Esophagus muscularis mucosa (tissue), 4 donors: ENCODE data around the gene TRIM37. TPM values are rescaled to one million over a fixed set of nuclear protein-coding genes. Genes with fewer than 3 reads are reported as not detected.

Experiments
- DNase-seq: peaks from one replicate; pipeline ENCODE4 v3.0.0-alpha.2; 2017; ENCODE audit errors: extremely low spot score
- H3K27ac ChIP-seq, 4 donors: fragments of 200-600 bp; sonication (generic); replicated peaks in 1 of 4; 1 replicate in 3 of 4; 2 replicates in 1 of 4; pipeline ENCODE4 v1.5.1; 2016 to 2019; ENCODE audit warnings: mild to moderate bottlenecking in 1 of 4
- H3K27me3 ChIP-seq, 4 donors: fragments of 200-600 bp; sonication (generic); one replicate each; pipeline versions ENCODE4 v1.5.1 to v1.6.0; 2016 to 2019
- H3K36me3 ChIP-seq, 4 donors: fragments of 200-600 bp; sonication (generic); one replicate each; pipeline ENCODE4 v1.5.1; 2016 to 2019
- H3K4me1 ChIP-seq, 4 donors: fragments of 200-600 bp; sonication (generic); one replicate each; pipeline ENCODE4 v1.5.1; 2016 to 2019
- H3K4me3 ChIP-seq, 4 donors: fragments of 200-600 bp; sonication (generic); 1 replicate in 2 of 4; 2 replicates in 2 of 4; pipeline ENCODE4 v1.5.1; 2016 to 2019; ENCODE audit warnings: mild to moderate bottlenecking in 4 of 4, moderate library complexity in 1 of 4
- H3K9me3 ChIP-seq, 4 donors: fragments of 200-600 bp; sonication (generic); 1 replicate in 3 of 4; 2 replicates in 1 of 4; pipeline ENCODE4 v1.5.1; 2016 to 2019
- EP300 ChIP-seq: sonication (generic); formaldehyde crosslinking; IDR thresholded peaks from one replicate; pipeline ENCODE4 v1.6.1; 2017; ENCODE audit warnings: antibody characterized with exemption
- POLR2A ChIP-seq: fragments of 450-650 bp; IDR thresholded peaks from one replicate; pipeline ENCODE4 v1.6.1; 2017; ENCODE audit warnings: antibody characterized with exemption, moderate library complexity, mild to moderate bottlenecking, low read depth
- POLR2AphosphoS5 ChIP-seq, 2 donors: sonication (generic); formaldehyde crosslinking; IDR thresholded peaks; one replicate each; pipeline ENCODE4 v1.6.1; 2017; ENCODE audit warnings: antibody characterized with exemption in 2 of 2
- WGBS: methylation state at CpG from one replicate; pipeline ENCODE4 v1.1.5; 2018; 5-methylcytosine and 5-hydroxymethylcytosine counted together
- intact Hi-C: fragments of 100-400 bp; cut with DNase I; formaldehyde crosslinking; loops from one replicate; pipeline ENCODE4 v1.15.1; 2023
- total RNA-seq, 4 donors: library from RNA; depleted of rRNA; stranded (reverse); fragments of >200 nt; gene quantifications; one replicate each; pipeline versions ENCODE4 v1.1.0 to v1.2.1, GENCODE V29; 2016
- TF ChIP-seq, protein P1 (sequence below), 3 experiments: fragments of 200-600 bp in 2 of 3; fragments of 450-650 bp in 1 of 3; sonication (generic) in 2 of 3; IDR thresholded peaks; one replicate each; pipeline ENCODE4 v1.5.1; 2017 to 2019; ENCODE audit warnings: antibody characterized with exemption in 3 of 3, mild to moderate bottlenecking in 2 of 3, moderate library complexity in 1 of 3

TRIM37 gene
- total RNA-seq, 4 donors from 2014 or later = 23.4 to 27.5 (median 25.3) TPM

DNA sequence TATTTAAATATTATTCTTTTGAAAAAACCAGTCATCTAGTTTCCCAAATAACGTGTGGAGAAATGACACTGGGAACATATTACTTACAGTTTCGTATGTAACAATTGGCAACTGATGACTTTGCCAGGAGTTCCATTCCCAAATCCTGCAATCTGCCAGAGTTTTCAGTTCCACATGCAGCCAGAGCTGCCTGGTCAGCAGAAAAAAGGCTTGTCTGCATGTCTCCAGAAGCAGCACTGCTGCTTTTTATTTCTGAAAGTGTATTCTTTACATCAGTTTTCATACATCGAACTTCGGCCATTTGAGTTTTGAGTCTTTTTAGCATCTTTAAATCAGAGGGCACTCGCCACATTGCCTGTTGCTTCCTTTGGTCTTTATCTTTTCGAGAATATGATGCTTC is 78.4 kb downstream of the TRIM37 start:
- H3K36me3 ChIP-seq = peaks cover 5 to 40% (median 24%) of the 10 kb centered on the region in 4 donors
- TF ChIP-seq POLR2AphosphoS5 (IDR thresholded peaks at IDR 0.05) (no peak), EP300 (no peak), POLR2A (no peak)
- TF ChIP-seq, protein P1, sequence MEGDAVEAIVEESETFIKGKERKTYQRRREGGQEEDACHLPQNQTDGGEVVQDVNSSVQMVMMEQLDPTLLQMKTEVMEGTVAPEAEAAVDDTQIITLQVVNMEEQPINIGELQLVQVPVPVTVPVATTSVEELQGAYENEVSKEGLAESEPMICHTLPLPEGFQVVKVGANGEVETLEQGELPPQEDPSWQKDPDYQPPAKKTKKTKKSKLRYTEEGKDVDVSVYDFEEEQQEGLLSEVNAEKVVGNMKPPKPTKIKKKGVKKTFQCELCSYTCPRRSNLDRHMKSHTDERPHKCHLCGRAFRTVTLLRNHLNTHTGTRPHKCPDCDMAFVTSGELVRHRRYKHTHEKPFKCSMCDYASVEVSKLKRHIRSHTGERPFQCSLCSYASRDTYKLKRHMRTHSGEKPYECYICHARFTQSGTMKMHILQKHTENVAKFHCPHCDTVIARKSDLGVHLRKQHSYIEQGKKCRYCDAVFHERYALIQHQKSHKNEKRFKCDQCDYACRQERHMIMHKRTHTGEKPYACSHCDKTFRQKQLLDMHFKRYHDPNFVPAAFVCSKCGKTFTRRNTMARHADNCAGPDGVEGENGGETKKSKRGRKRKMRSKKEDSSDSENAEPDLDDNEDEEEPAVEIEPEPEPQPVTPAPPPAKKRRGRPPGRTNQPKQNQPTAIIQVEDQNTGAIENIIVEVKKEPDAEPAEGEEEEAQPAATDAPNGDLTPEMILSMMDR (IDR thresholded peaks at IDR 0.05) = no peak

DNA sequence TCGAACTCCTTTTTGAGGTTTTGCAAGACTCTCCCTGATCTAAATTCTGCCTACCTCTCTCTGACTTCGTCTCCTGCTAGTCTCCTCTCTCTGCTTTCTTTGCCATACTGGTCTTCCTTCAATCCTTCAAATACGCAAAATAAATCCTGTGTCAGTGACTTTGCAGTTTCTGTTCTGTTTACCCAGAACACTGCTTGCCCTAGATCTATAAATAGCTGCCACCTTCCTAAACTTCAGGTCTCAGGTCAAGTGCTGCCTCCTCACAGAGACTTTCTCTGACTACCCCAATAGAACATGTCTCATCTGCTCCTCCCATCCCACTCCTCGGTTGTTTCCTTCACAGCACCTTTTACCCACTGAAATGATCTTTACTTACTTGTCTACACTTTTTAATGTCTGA is 78.9 kb downstream of the TRIM37 start:
- intact Hi-C loops = no loop called here
- Histone ChIP-seq H3K27ac (no peak overlapping the region), H3K27me3 (no peaks in the 10 kb centered on the region), H3K4me3 (no peak overlapping the region), H3K36me3 (peaks cover 5 to 36% (median 23%) of the 10 kb centered on the region in 4 donors), H3K9me3 (no peaks in the 10 kb centered on the region), H3K4me1 (peaks cover 0 to 10% (median 4%) of the 10 kb centered on the region in 4 donors)
- DNase-seq = no peak
- 71% methylated on average over 4 of the region's 4 CpGs for WGBS
- TF ChIP-seq, protein P1 (IDR thresholded peaks at IDR 0.05) = no peak

More for the DNA sequence above, 78.4 kb downstream of the TRIM37 start:
- 86% methylated on average over 6 of the region's 6 CpGs for WGBS
- no peaks in the 10 kb centered on the region for H3K27me3 ChIP-seq
- DNase-seq = no peak
- peaks cover 0 to 10% (median 4%) of the 10 kb centered on the region in 4 donors for H3K4me1 ChIP-seq
- no peak overlapping the region for H3K27ac ChIP-seq
- intact Hi-C loops = no loop called here
- no peaks in the 10 kb centered on the region for H3K9me3 ChIP-seq
- H3K4me3 ChIP-seq = no peak overlapping the region

- DNase-seq = no peak
- Histone ChIP-seq H3K4me1 (peaks cover 0 to 10% (median 4%) of the 10 kb centered on the region in 4 donors), H3K4me3 (no peak overlapping the region), H3K27me3 (no peaks in the 10 kb centered on the region), H3K9me3 (no peaks in the 10 kb centered on the region), H3K36me3 (peaks cover 5 to 25% (median 19%) of the 10 kb centered on the region in 4 donors), H3K27ac (no peak overlapping the region)
- 83% methylated on average over 1 of the region's 1 CpG for WGBS
- no peak for TF ChIP-seq EP300
- intact Hi-C loops = no loop called here
These were observed 80.3 kb downstream of the TRIM37 start for GRCh38 chr17:59026176-59026939.

DNA sequence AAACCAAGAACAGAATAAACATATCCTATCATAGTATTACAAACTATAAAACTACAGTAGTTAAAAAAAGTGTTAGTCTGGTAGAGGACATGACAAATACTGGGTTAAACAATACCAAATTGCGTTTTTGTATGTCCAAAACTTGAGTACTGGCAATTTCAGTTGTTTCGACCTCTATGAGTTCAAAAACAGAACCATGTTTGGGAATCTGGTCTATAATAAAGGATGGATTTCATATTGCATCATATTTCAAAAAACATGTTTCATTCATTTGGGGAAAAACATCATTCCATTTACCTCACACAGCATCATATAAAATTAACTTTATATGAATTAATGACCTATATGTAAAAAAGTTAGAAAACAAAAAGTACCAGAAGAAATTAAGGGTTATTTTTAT is 81.8 kb downstream of the TRIM37 start:
- Histone ChIP-seq H3K27me3 (no peaks in the 10 kb centered on the region), H3K36me3 (peaks cover 5 to 22% (median 16%) of the 10 kb centered on the region in 4 donors), H3K27ac (no peak overlapping the region), H3K4me3 (no peak overlapping the region), H3K4me1 (peaks cover 0 to 10% (median 4%) of the 10 kb centered on the region in 4 donors), H3K9me3 (peaks cover 0 to 3% (median 0%) of the 10 kb centered on the region in 4 donors)
- DNase-seq = no peak
- intact Hi-C loops = no loop called here
- 95% methylated on average over 2 of the region's 2 CpGs for WGBS
- TF ChIP-seq POLR2A (no peak), POLR2AphosphoS5 (IDR thresholded peaks at IDR 0.05) (no peak), EP300 (no peak)

- H3K4me1 ChIP-seq = no peaks in the 10 kb centered on the region
- H3K36me3 ChIP-seq = peaks cover 3 to 41% (median 22%) of the 10 kb centered on the region in 4 donors
- WGBS = 89% methylated on average over 1 of the region's 1 CpG
- DNase-seq = no peak
- no peaks in the 10 kb centered on the region for H3K27me3 ChIP-seq
- TF ChIP-seq POLR2A = no peak
- TF ChIP-seq, protein P1 (IDR thresholded peaks at IDR 0.05) = no peak
- TF ChIP-seq EP300 = no peak
- no peak for TF ChIP-seq POLR2AphosphoS5 (IDR thresholded peaks at IDR 0.05)
- peaks cover 0 to 3% (median 0%) of the 10 kb centered on the region in 4 donors for H3K9me3 ChIP-seq
- intact Hi-C loops = no loop called here
- no peak overlapping the region for H3K27ac ChIP-seq
- H3K4me3 ChIP-seq = no peak overlapping the region
These were observed 88.7 kb downstream of the TRIM37 start for GRCh38 chr17:59018019-59018418.
